Measurements from ENCODE around the gene SRPK3. TPM values are rescaled to one million over a fixed set of nuclear protein-coding genes. Genes with fewer than 3 reads are reported as not detected.
A peak's percentile ranks its signal among the peaks of the same experiment; 100 is the strongest.

SRPK3 gene
- polyA plus RNA-seq, 2 of the 4 experiments (the other 2 are of a cell fraction): 0.03 TPM; not detected in 1

- no peak for TF ChIP-seq MAFK (IDR thresholded peaks at IDR 0.05; ENCODE audit: partially characterized antibody)
- no peak for TF ChIP-seq TP53 (CRISPR knock-in tag; IDR thresholded peaks at IDR 0.05)
- TF ChIP-seq USF2 (IDR thresholded peaks at IDR 0.05): no peak
- no peak for TF ChIP-seq JUN (IDR thresholded peaks at IDR 0.05)
- no peak for TF ChIP-seq BCL3 (IDR thresholded peaks at IDR 0.05)
- no peak for TF ChIP-seq PBX3 (IDR thresholded peaks at IDR 0.05)
- no peak for TF ChIP-seq BHLHE40 (IDR thresholded peaks at IDR 0.05; ENCODE audit: low read depth, low read length)
- TF ChIP-seq TFCP2L1 (CRISPR knock-in tag; IDR thresholded peaks at IDR 0.05): no peak
- TF ChIP-seq SREBF2 (IDR thresholded peaks at IDR 0.05): no peak
- no peak for TF ChIP-seq POLR2AphosphoS2 (conservative IDR thresholded peaks at IDR 0.05; ENCODE audit: low read length)
- no peak for TF ChIP-seq HOXA7 (CRISPR knock-in tag; IDR thresholded peaks at IDR 0.05)
- TF ChIP-seq E2F6 (IDR thresholded peaks at IDR 0.05; ENCODE audit: borderline replicate concordance, low read depth): no peak
- TF ChIP-seq HOXB5 (CRISPR knock-in tag; IDR thresholded peaks at IDR 0.05): no peak
- Histone ChIP-seq H3K4me1 (no peaks in the 10 kb centered on the region), H3K9me3 (no peaks in the 10 kb centered on the region), H3K4me3 (no peak overlapping the region), H3K4me2 (no peak overlapping the region), H3K27ac (no peak overlapping the region)
- DNase-seq (ENCODE audit: low read depth in 1 of 2, low spot score in 1 of 2) (no peak), FAIRE-seq (no peak), ATAC-seq (peak in 1 of 2 experiments; percentile 11; a peak in 3 of 6 replicates)
- 87% methylated on average over 3 of the region's 11 CpGs for WGBS (ENCODE audit: missing lambda C conversion rate)
- CTCF ChIA-PET: interaction anchor here (1.0 to 4.9 kb wide), 5 partner anchors 12 to 56 kb away, joined by 3 to 27 read pairs (median 3); partner anchors contain the start of genes IDH3G, PLXNB3 and SSR4
- POLR2A ChIA-PET: interaction anchor here (1.0 kb wide), 1 partner anchor 12 kb away, joined by 3 read pairs; the partner anchor contains the start of genes IDH3G and SSR4
Measured at GRCh38 chrX:153782313-153782712, 1.5 kb downstream of the SRPK3 start.

- no peak overlapping the region for H3K27ac ChIP-seq
- FAIRE-seq (no peak), ATAC-seq (no peak), DNase-seq (ENCODE audit: low read depth in 1 of 2, low spot score in 1 of 2) (no peak)
- no peak overlapping the region for H3K4me3 ChIP-seq
- 90% methylated on average over 2 of the region's 14 CpGs for WGBS (ENCODE audit: missing lambda C conversion rate)
- H3K4me2 ChIP-seq: no peak overlapping the region
- TF ChIP-seq TFCP2L1 (CRISPR knock-in tag; IDR thresholded peaks at IDR 0.05): no peak
- TF ChIP-seq HEYL (CRISPR knock-in tag; IDR thresholded peaks at IDR 0.05): no peak
- TF ChIP-seq RFX5 (IDR thresholded peaks at IDR 0.05): no peak
- TF ChIP-seq MYC (IDR thresholded peaks at IDR 0.05; ENCODE audit: borderline replicate concordance, low read length): no peak
- TF ChIP-seq CHD2 (IDR thresholded peaks at IDR 0.05; ENCODE audit: low read length, partially characterized antibody): no peak
- TF ChIP-seq CTCF (IDR thresholded peaks at IDR 0.05): no peak
- no peak for TF ChIP-seq HDAC2 (IDR thresholded peaks at IDR 0.05)
- TF ChIP-seq POLR2AphosphoS2 (conservative IDR thresholded peaks at IDR 0.05; ENCODE audit: low read length): no peak
- no peak for TF ChIP-seq RAD21 (conservative IDR thresholded peaks at IDR 0.05 in 1 of 2, IDR thresholded peaks at IDR 0.05 in 1 of 2)
- no peaks in the 10 kb centered on the region for H3K9me3 ChIP-seq
- ChIA-PET POLR2A (no interaction called here), CTCF (interaction anchor here (1.0 to 1.1 kb wide), 2 partner anchors 12 kb away, joined by 3 read pairs; partner anchors contain the start of genes IDH3G and SSR4)
- H3K4me1 ChIP-seq: no peaks in the 10 kb centered on the region
Measured at GRCh38 chrX:153782871-153783270, 2.0 kb downstream of the SRPK3 start.
